HepG2 (cell line): Measurements from ENCODE around the gene CYB5A. TPM values are rescaled to one million over a fixed set of nuclear protein-coding genes. Genes with fewer than 3 reads are reported as not detected.
A peak's percentile ranks its signal among the peaks of the same experiment; 100 is the strongest.

Experiments
- ARID2 ChIP-seq: sonication (generic); formaldehyde crosslinking; IDR thresholded peaks from 2 replicates; pipeline ENCODE4 v1.8.1; 2022; ENCODE audit warnings: mild to moderate bottlenecking, missing genetic modification reagents, borderline replicate concordance
- FOSL2 ChIP-seq: sonication (generic); formaldehyde crosslinking; IDR thresholded peaks from 2 replicates; pipeline ENCODE4 v1.4.0; 2020; ENCODE audit warnings: missing genetic modification reagents
- KLF9 ChIP-seq: IDR thresholded peaks from 2 replicates; pipeline ENCODE4 v1.6.1; 2016; ENCODE audit warnings: low read depth
- MAFG ChIP-seq: sonication (generic); formaldehyde crosslinking; IDR thresholded peaks from 2 replicates; pipeline ENCODE4 v1.5.1; 2020; ENCODE audit warnings: mild to moderate bottlenecking, missing genetic modification reagents
- MAZ ChIP-seq, 2 experiments: sonication (generic) in 1 of 2; formaldehyde crosslinking in 1 of 2; IDR thresholded peaks; 2 replicates each; pipeline versions ENCODE4 v1.5.0 to v1.6.1; 2012 to 2020; ENCODE audit warnings: low read depth in 2 of 2, mild to moderate bottlenecking in 2 of 2, borderline replicate concordance in 1 of 2, improper control_type of control experiment in 1 of 2, low read length in 1 of 2, missing genetic modification reagents in 1 of 2, moderate library complexity in 1 of 2
- MEIS1 ChIP-seq: sonication (generic); formaldehyde crosslinking; IDR thresholded peaks from 2 replicates; pipeline ENCODE4 v1.9.0; 2021; ENCODE audit warnings: mild to moderate bottlenecking, missing genetic modification reagents, moderate library complexity, borderline replicate concordance
- MIXL1 ChIP-seq: IDR thresholded peaks from 2 replicates; pipeline ENCODE4 v1.6.1; 2016
- NCOA5 ChIP-seq: sonication (generic); formaldehyde crosslinking; IDR thresholded peaks from 2 replicates; pipeline ENCODE4 v1.4.0; 2020; ENCODE audit warnings: missing genetic modification reagents
- NPAS2 ChIP-seq: sonication (generic); formaldehyde crosslinking; IDR thresholded peaks from 2 replicates; pipeline ENCODE4 v1.8.0; 2022; ENCODE audit warnings: mild to moderate bottlenecking, missing genetic modification reagents, borderline replicate concordance
- TCF7L2 ChIP-seq: IDR thresholded peaks from 2 replicates; pipeline ENCODE4 v1.6.1; 2011; ENCODE audit warnings: mild to moderate bottlenecking, low read depth, low read length, moderate library complexity
- ZNF761 ChIP-seq: sonication (generic); formaldehyde crosslinking; conservative IDR thresholded peaks from 2 replicates; pipeline ENCODE4 v1.4.0; 2020; ENCODE audit warnings: mild to moderate bottlenecking, missing genetic modification reagents
- ZNF775 ChIP-seq: sonication (generic); formaldehyde crosslinking; IDR thresholded peaks from 2 replicates; pipeline ENCODE4 v1.4.0; 2020; ENCODE audit warnings: missing genetic modification reagents, mild to moderate bottlenecking, moderate library complexity, borderline replicate concordance
- ZNF790 ChIP-seq: sonication (generic); formaldehyde crosslinking; IDR thresholded peaks from 2 replicates; pipeline ENCODE4 v1.8.0; 2022; ENCODE audit warnings: missing genetic modification reagents, mild to moderate bottlenecking, borderline replicate concordance
- polyA plus RNA-seq, 8 experiments: library from polyadenylated mRNA; depleted of rRNA in 3 of 8; stranded (reverse) in 7 of 8; unstranded in 1 of 8; fragments of >200 nt; fragmentation: Illumina TruSeq in 4 of 8; extraction: Trizol in 4 of 8; gene quantifications; 2 replicates each; pipeline versions ENCODE4 v1.2.1 to v1.2.3, GENCODE V29; 2011 to 2016; ENCODE audit warnings: low read depth in 4 of 8, missing spikeins in 1 of 8, mixed read lengths in 1 of 8; ENCODE audit not compliant: insufficient read depth in 1 of 8
- total RNA-seq, 5 experiments: library from RNA; depleted of rRNA; stranded (reverse); fragments of >200 nt; fragmentation: Illumina TruSeq; extraction: Trizol; gene quantifications; 2 replicates each; pipeline ENCODE4 v1.2.3, GENCODE V29; 2016; ENCODE audit warnings: low read depth in 1 of 5
- TF ChIP-seq, protein P1 (sequence below): sonication (generic); formaldehyde crosslinking; IDR thresholded peaks from 2 replicates; pipeline ENCODE4 v1.4.0; 2020; ENCODE audit warnings: missing genetic modification reagents
- TF ChIP-seq, protein P2 (sequence below): IDR thresholded peaks from 2 replicates; pipeline ENCODE4 v1.6.1; 2016
- TF ChIP-seq, protein P3 (sequence below): sonication (generic); formaldehyde crosslinking; IDR thresholded peaks from 2 replicates; pipeline ENCODE4 v1.5.0; 2020; ENCODE audit warnings: mild to moderate bottlenecking, missing genetic modification reagents, borderline replicate concordance
- TF ChIP-seq, protein P4 (sequence below): IDR thresholded peaks from 2 replicates; pipeline ENCODE4 v1.6.1; 2016; ENCODE audit warnings: low read depth
- TF ChIP-seq, protein P5 (sequence below): sonication (generic); formaldehyde crosslinking; IDR thresholded peaks from 2 replicates; pipeline ENCODE4 v1.5.0; 2020; ENCODE audit warnings: missing genetic modification reagents

CYB5A gene
- total and polyA plus RNA-seq, 2 of the 13 experiments (the other 11 are each of a cell fraction or from before 2014, with no cell fraction given) = 215 to 356 TPM

DNA sequence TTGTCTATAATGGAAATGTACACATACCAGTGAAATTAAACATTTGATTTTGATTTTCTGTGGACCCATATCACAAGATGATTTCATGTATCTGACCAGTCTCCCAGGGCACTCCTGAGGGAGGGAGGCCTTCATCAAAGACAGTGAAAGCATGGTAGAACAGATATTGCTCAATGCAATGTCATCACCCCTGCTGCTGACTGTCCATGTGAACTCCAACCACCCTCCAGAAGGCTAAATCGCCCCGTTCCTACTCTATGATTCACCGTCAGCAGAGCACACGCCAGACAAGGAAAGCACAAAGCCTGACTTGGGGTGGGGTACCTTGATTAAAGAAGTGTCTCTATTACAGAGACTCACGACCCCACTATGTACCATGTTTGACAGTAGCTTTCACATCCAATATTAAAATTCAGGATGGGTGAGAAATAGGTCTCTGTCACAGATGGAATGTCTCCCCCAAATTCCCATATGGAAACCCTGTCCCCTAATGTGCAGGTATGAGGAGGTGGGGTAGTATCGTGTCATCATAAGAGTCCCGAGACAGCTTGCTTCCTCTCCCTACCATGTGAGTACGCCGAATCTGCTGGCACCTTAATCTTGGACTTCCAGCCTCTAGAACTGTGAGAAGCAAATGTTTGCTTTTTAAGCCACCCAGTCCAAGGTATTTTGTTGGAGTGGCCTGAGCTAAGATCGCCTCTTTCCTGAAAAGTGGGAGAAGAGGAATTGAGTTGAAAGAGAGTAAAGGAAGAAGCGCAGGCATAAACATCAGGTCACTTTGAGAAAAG is 42.4 kb downstream of the CYB5A start (continued):
- TF ChIP-seq, protein P1, sequence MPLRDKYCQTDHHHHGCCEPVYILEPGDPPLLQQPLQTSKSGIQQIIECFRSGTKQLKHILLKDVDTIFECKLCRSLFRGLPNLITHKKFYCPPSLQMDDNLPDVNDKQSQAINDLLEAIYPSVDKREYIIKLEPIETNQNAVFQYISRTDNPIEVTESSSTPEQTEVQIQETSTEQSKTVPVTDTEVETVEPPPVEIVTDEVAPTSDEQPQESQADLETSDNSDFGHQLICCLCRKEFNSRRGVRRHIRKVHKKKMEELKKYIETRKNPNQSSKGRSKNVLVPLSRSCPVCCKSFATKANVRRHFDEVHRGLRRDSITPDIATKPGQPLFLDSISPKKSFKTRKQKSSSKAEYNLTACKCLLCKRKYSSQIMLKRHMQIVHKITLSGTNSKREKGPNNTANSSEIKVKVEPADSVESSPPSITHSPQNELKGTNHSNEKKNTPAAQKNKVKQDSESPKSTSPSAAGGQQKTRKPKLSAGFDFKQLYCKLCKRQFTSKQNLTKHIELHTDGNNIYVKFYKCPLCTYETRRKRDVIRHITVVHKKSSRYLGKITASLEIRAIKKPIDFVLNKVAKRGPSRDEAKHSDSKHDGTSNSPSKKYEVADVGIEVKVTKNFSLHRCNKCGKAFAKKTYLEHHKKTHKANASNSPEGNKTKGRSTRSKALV (CRISPR knock-in tag) = 0 out of 2 replicates have a peak, but pooled peaks have one; percentile 45
- TF ChIP-seq MEIS1 (no peak), ZNF775 (CRISPR knock-in tag) (no peak), NCOA5 (CRISPR knock-in tag) (no peak), ZNF790 (no peak), ARID2 (CRISPR knock-in tag) (peak; percentile 62; the same call in 1 of the 2 replicates), FOSL2 (CRISPR knock-in tag) (peak; percentile 97), ZNF761 (CRISPR knock-in tag) (no peak), NPAS2 (no peak), TCF7L2 (no peak), KLF9 (CRISPR knock-in tag) (no peak), MAFG (CRISPR knock-in tag) (no peak), MIXL1 (CRISPR knock-in tag) (0 out of 2 replicates have a peak, but pooled peaks have one; percentile 41), MAZ (IDR thresholded peaks at IDR 0.05; ENCODE audit: borderline replicate concordance, low read depth, low read length) (no peak), MAZ (CRISPR knock-in tag; IDR thresholded peaks at IDR 0.05; ENCODE audit: low read depth) (peak; percentile 40; the same call in 1 of the 2 replicates)
- TF ChIP-seq, protein P2, sequence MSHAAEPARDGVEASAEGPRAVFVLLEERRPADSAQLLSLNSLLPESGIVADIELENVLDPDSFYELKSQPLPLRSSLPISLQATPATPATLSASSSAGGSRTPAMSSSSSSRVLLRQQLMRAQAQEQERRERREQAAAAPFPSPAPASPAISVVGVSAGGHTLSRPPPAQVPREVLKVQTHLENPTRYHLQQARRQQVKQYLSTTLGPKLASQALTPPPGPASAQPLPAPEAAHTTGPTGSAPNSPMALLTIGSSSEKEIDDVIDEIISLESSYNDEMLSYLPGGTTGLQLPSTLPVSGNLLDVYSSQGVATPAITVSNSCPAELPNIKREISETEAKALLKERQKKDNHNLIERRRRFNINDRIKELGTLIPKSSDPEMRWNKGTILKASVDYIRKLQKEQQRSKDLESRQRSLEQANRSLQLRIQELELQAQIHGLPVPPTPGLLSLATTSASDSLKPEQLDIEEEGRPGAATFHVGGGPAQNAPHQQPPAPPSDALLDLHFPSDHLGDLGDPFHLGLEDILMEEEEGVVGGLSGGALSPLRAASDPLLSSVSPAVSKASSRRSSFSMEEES (CRISPR knock-in tag) = peak; percentile 92
- TF ChIP-seq, protein P3, sequence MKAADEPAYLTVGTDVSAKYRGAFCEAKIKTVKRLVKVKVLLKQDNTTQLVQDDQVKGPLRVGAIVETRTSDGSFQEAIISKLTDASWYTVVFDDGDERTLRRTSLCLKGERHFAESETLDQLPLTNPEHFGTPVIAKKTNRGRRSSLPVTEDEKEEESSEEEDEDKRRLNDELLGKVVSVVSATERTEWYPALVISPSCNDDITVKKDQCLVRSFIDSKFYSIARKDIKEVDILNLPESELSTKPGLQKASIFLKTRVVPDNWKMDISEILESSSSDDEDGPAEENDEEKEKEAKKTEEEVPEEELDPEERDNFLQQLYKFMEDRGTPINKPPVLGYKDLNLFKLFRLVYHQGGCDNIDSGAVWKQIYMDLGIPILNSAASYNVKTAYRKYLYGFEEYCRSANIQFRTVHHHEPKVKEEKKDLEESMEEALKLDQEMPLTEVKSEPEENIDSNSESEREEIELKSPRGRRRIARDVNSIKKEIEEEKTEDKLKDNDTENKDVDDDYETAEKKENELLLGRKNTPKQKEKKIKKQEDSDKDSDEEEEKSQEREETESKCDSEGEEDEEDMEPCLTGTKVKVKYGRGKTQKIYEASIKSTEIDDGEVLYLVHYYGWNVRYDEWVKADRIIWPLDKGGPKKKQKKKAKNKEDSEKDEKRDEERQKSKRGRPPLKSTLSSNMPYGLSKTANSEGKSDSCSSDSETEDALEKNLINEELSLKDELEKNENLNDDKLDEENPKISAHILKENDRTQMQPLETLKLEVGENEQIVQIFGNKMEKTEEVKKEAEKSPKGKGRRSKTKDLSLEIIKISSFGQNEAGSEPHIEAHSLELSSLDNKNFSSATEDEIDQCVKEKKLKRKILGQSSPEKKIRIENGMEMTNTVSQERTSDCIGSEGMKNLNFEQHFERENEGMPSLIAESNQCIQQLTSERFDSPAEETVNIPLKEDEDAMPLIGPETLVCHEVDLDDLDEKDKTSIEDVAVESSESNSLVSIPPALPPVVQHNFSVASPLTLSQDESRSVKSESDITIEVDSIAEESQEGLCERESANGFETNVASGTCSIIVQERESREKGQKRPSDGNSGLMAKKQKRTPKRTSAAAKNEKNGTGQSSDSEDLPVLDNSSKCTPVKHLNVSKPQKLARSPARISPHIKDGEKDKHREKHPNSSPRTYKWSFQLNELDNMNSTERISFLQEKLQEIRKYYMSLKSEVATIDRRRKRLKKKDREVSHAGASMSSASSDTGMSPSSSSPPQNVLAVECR = peak; percentile 61; the same call in 1 of the 2 replicates
- TF ChIP-seq, protein P4, sequence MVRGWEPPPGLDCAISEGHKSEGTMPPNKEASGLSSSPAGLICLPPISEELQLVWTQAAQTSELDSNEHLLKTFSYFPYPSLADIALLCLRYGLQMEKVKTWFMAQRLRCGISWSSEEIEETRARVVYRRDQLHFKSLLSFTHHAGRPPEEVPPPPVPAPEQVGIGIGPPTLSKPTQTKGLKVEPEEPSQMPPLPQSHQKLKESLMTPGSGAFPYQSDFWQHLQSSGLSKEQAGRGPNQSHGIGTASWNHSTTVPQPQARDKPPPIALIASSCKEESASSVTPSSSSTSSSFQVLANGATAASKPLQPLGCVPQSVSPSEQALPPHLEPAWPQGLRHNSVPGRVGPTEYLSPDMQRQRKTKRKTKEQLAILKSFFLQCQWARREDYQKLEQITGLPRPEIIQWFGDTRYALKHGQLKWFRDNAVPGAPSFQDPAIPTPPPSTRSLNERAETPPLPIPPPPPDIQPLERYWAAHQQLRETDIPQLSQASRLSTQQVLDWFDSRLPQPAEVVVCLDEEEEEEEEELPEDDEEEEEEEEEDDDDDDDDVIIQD (CRISPR knock-in tag) = peak; percentile 86
- TF ChIP-seq, protein P5, sequence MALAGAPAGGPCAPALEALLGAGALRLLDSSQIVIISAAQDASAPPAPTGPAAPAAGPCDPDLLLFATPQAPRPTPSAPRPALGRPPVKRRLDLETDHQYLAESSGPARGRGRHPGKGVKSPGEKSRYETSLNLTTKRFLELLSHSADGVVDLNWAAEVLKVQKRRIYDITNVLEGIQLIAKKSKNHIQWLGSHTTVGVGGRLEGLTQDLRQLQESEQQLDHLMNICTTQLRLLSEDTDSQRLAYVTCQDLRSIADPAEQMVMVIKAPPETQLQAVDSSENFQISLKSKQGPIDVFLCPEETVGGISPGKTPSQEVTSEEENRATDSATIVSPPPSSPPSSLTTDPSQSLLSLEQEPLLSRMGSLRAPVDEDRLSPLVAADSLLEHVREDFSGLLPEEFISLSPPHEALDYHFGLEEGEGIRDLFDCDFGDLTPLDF (CRISPR knock-in tag) = no peak
